ENCODE measurements around the gene FMNL3. TPM values are rescaled to one million over a fixed set of nuclear protein-coding genes. Genes with fewer than 3 reads are reported as not detected.

Gene FMNL3
- total and polyA plus RNA-seq, 4 donors: 0.72 to 4.5 (median 2.6) TPM

- H3K27ac ChIP-seq (ENCODE audit: low read depth in 1 of 2, low read length in 2 of 2): no peak overlapping the region
- TF ChIP-seq NR2F2 (IDR thresholded peaks at IDR 0.05) (no peak), CTCF (IDR thresholded peaks at IDR 0.05; ENCODE audit: low read depth, low read length, missing input control) (no peak), RAD21 (IDR thresholded peaks at IDR 0.05) (no peak), HNF4G (IDR thresholded peaks at IDR 0.05) (no peak), HNF4A (conservative IDR thresholded peaks at IDR 0.05) (no peak), JUND (IDR thresholded peaks at IDR 0.05) (no peak), TAF1 (conservative IDR thresholded peaks at IDR 0.05) (no peak)
- H3K9me3 ChIP-seq (ENCODE audit: control insufficient read depth in 4 of 4, low read length in 3 of 4): no peaks in the 10 kb centered on the region
- DNase-seq (ENCODE audit: low spot score): no peak
- H3K4me1 ChIP-seq (ENCODE audit: control insufficient read depth in 4 of 4, insufficient read depth in 4 of 4, low read length in 3 of 4): peaks cover 3 to 16% (median 9%) of the 10 kb centered on the region in 4 donors
- no peaks in the 10 kb centered on the region for H3K27me3 ChIP-seq (ENCODE audit: control insufficient read depth in 4 of 4, insufficient read depth in 4 of 4, low read length in 3 of 4)
- H3K36me3 ChIP-seq (ENCODE audit: control insufficient read depth in 4 of 4, insufficient read depth in 3 of 4, low read depth in 1 of 4, low read length in 3 of 4): no peaks in the 10 kb centered on the region
- no peak overlapping the region for H3K9ac ChIP-seq (ENCODE audit: low read depth in 1 of 2, low read length in 2 of 2)
- H3K4me3 ChIP-seq (ENCODE audit: low read depth in 1 of 3, low read length in 3 of 3): no peak overlapping the region
- 95% methylated on average over 2 of the region's 2 CpGs for WGBS
These were observed 39.7 kb downstream of the FMNL3 start for GRCh38 chr12:49667325-49668090.

- Histone ChIP-seq H3K4me1 (ENCODE audit: control insufficient read depth in 4 of 4, insufficient read depth in 4 of 4, low read length in 3 of 4) (peaks cover 3 to 14% (median 7%) of the 10 kb centered on the region in 4 donors), H3K27ac (ENCODE audit: low read depth in 1 of 2, low read length in 2 of 2) (no peak overlapping the region), H3K27me3 (ENCODE audit: control insufficient read depth in 4 of 4, insufficient read depth in 4 of 4, low read length in 3 of 4) (no peaks in the 10 kb centered on the region), H3K4me3 (ENCODE audit: low read depth in 1 of 3, low read length in 3 of 3) (no peak overlapping the region), H3K9ac (ENCODE audit: low read depth in 1 of 2, low read length in 2 of 2) (no peak overlapping the region), H3K9me3 (ENCODE audit: control insufficient read depth in 4 of 4, low read length in 3 of 4) (no peaks in the 10 kb centered on the region), H3K36me3 (ENCODE audit: control insufficient read depth in 4 of 4, insufficient read depth in 3 of 4, low read depth in 1 of 4, low read length in 3 of 4) (no peaks in the 10 kb centered on the region)
- DNase-seq (ENCODE audit: low spot score): no peak
- TF ChIP-seq YY1 (IDR thresholded peaks at IDR 0.05): no peak
- no peak for TF ChIP-seq REST (IDR thresholded peaks at IDR 0.05)
- no peak for TF ChIP-seq TAF1 (conservative IDR thresholded peaks at IDR 0.05)
- 95% methylated on average over 4 of the region's 4 CpGs for WGBS
These were observed 41.0 kb downstream of the FMNL3 start for GRCh38 chr12:49666176-49666575.

GRCh38 chr12:49665384-49665783, 41.8 kb downstream of the FMNL3 start:
- Histone ChIP-seq H3K36me3 (ENCODE audit: control insufficient read depth in 4 of 4, insufficient read depth in 3 of 4, low read depth in 1 of 4, low read length in 3 of 4) (no peaks in the 10 kb centered on the region), H3K27ac (ENCODE audit: low read depth in 1 of 2, low read length in 2 of 2) (no peak overlapping the region), H3K4me3 (ENCODE audit: low read depth in 1 of 3, low read length in 3 of 3) (no peak overlapping the region), H3K4me1 (ENCODE audit: control insufficient read depth in 4 of 4, insufficient read depth in 4 of 4, low read length in 3 of 4) (peaks cover 3 to 14% (median 7%) of the 10 kb centered on the region in 4 donors), H3K9me3 (ENCODE audit: control insufficient read depth in 4 of 4, low read length in 3 of 4) (no peaks in the 10 kb centered on the region), H3K27me3 (ENCODE audit: control insufficient read depth in 4 of 4, insufficient read depth in 4 of 4, low read length in 3 of 4) (no peaks in the 10 kb centered on the region), H3K9ac (ENCODE audit: low read depth in 1 of 2, low read length in 2 of 2) (no peak overlapping the region)
- TF ChIP-seq ATF3 (IDR thresholded peaks at IDR 0.05): no peak
- TF ChIP-seq HNF4A (conservative IDR thresholded peaks at IDR 0.05): no peak
- TF ChIP-seq FOXA1 (IDR thresholded peaks at IDR 0.05): no peak
- no peak for TF ChIP-seq MAX (IDR thresholded peaks at IDR 0.05)
- TF ChIP-seq JUND (IDR thresholded peaks at IDR 0.05): no peak
- no peak for TF ChIP-seq EGR1 (IDR thresholded peaks at IDR 0.05; ENCODE audit: low read depth in 2 of 2)
- no peak for TF ChIP-seq FOXA2 (IDR thresholded peaks at IDR 0.05)
- TF ChIP-seq ZBTB33 (IDR thresholded peaks at IDR 0.05): no peak
- no peak for TF ChIP-seq YY1 (IDR thresholded peaks at IDR 0.05)
- no peak for TF ChIP-seq RXRA (IDR thresholded peaks at IDR 0.05)
- no peak for TF ChIP-seq REST (IDR thresholded peaks at IDR 0.05)
- no peak for TF ChIP-seq HNF4G (IDR thresholded peaks at IDR 0.05)
- WGBS: 86% methylated on average over 2 of the region's 2 CpGs
- no peak for DNase-seq (ENCODE audit: low spot score)

Data from liver (tissue), 9 donors.